GM21423 (cell line): ENCODE measurements around the gene PBLD.
"Not testable (repeated sequence)": the region's sequence is repeated elsewhere in the genome, so short reads cannot be mapped to it uniquely, and the experiment has no call there.

Source experiments
- ATAC-seq: cut with Tn5 transposase; IDR thresholded peaks from one replicate; pipeline ENCODE4 v1.9.1; 2021; ENCODE audit warnings: mild to moderate bottlenecking, moderate library complexity; ENCODE audit not compliant: unreplicated experiment

Gene PBLD

GRCh38 chr10:68331455-68332258 lies 1.1 kb downstream of the PBLD start, which contains the start of gene HNRNPH3:
Gene HNRNPH3, plus strand, starts transcription at chr10:68332064. Its CDS starts 5,158 bp downstream, at chr10:68337222.
- ATAC-seq: peak; percentile 73

- ATAC-seq: no peak
Observed at GRCh38 chr10:68330852-68331454, 1.8 kb downstream of the PBLD start.

GRCh38 chr10:68329506-68329861 lies 3.2 kb downstream of the PBLD start:
- ATAC-seq: no peak

- ATAC-seq: no peak
Observed at GRCh38 chr10:68327889-68328786, 4.6 kb downstream of the PBLD start.

GRCh38 chr10:68324396-68324795 lies 8.3 kb downstream of the PBLD start:
- ATAC-seq: not testable (repeated sequence)

- ATAC-seq: no peak
Observed at GRCh38 chr10:68318331-68319059, 14.2 kb downstream of the PBLD start.

- ATAC-seq: no peak
Observed at GRCh38 chr10:68315582-68315981, 17.1 kb downstream of the PBLD start.

- ATAC-seq: not testable (repeated sequence)
Observed at GRCh38 chr10:68314930-68315329, 17.8 kb downstream of the PBLD start.

GRCh38 chr10:68310531-68310930 lies 22.2 kb downstream of the PBLD start:
- no peak for ATAC-seq

- no peak for ATAC-seq
Observed at GRCh38 chr10:68305854-68306253, 26.9 kb downstream of the PBLD start.

- no peak for ATAC-seq
Observed at GRCh38 chr10:68303849-68304412, 28.8 kb downstream of the PBLD start.

- ATAC-seq: no peak
Observed at GRCh38 chr10:68302871-68303270, 29.9 kb downstream of the PBLD start.

GRCh38 chr10:68302503-68302823 lies 30.3 kb downstream of the PBLD start:
- ATAC-seq: no peak

GRCh38 chr10:68301790-68302502 lies 30.8 kb downstream of the PBLD start:
- no peak for ATAC-seq

GRCh38 chr10:68301301-68301700 lies 31.4 kb downstream of the PBLD start:
- no peak for ATAC-seq

- no peak for ATAC-seq
Observed at GRCh38 chr10:68296843-68297663, 35.7 kb downstream of the PBLD start.

GRCh38 chr10:68290736-68291135 lies 42.0 kb downstream of the PBLD start:
- ATAC-seq: no peak

GRCh38 chr10:68288717-68289116 lies 44.0 kb downstream of the PBLD start:
- no peak for ATAC-seq
